ENCODE data around the gene COMMD6.

Gene COMMD6

DNA sequence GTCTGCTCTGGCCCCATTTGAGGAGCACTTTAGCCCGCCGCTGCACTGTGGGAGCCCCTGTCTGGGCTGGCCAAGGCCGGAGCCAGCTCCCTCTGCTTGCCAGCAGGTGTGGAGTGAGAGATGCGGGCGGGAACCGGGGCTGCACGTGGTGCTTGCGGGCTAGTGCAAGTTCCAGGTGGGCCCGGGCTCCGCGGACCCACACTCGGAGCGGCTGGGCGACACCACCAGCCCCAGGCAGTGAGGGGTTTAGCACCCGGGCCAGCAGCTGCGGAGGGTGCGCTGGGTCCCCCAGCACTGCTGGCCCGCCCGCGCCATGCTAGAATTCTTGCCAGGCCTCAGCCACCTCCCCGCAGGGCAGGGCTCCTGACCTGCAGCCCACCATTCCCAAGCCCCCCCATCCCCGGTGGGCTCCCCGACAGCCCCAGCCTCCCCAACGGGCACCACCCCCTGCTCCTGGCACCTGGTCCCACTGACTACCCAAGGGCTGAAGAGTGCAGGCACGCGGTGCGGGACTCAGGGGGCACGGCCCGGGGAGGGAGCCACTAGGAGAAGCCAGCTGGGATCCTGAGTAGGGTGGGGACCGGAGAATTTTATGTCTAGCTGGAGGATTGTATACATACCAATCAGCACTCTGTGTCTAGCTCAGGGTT, 19.1 kb downstream of the COMMD6 start:
- no peak for DNase-seq

DNA sequence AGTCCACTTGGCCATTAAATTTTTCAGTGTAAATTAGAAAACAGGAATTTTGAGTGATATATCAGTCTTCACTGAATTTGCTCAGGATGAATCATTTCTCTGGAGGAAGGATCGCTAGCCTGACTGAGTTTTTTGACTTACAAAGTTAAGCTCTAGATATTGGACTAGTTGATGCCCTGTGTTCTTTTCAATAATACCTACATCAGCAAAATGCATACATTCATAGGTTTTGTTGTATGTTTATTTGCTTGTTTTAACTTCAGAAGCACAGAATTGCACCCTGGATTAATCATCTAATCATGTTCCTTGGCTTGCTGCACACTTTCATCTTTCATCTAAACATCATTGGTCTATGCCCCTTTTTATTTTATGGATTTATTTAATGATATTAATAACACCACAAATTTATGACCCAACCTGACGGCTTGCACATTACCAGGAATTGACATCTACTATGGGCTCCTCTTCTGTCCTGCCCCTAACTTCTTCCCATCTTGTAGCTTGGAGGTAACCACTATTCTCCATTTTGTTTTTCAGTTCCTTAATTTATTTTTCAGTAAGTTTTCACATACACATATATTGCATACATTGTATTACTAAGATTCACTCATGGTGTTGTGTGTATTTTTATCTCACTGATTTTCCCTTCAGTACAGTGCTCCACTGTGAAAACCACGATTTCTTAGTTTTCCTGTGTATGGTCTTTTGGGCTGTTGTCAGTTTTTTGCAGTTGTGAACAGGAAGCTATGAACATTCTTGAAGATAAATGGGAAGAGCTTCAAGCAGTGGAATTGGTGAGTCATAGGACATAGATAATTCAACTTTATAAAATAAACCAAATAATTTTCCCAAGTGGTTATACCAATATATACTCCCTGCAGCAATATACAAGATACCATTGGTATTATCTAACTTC, 23.3 kb downstream of the COMMD6 start:
- DNase-seq = peak; percentile 40

- DNase-seq = no peak
These were observed 24.4 kb downstream of the COMMD6 start for GRCh38 chr13:75513271-75513670.

DNA sequence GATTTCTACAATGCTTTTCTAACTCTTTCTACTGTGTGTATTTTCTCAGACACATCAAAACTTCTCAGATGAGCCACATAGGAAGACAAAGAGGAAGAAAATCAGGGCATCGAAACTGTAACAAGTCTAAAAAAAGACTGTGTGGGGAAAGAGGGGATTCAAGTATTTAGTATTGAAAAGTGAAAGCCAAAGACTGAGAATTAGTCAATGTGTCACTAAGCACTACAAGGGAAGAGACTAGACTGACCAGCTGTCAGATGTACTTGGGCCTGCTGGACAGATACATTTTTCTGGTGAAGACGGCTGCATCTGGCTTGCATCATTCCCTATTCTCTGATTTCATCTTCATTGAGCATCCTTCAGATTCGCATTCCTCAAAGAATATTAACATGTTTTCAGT, 25.4 kb downstream of the COMMD6 start:
- DNase-seq = no peak

GRCh38 chr13:75511051-75511625, 26.5 kb downstream of the COMMD6 start:
- no peak for DNase-seq

DNA sequence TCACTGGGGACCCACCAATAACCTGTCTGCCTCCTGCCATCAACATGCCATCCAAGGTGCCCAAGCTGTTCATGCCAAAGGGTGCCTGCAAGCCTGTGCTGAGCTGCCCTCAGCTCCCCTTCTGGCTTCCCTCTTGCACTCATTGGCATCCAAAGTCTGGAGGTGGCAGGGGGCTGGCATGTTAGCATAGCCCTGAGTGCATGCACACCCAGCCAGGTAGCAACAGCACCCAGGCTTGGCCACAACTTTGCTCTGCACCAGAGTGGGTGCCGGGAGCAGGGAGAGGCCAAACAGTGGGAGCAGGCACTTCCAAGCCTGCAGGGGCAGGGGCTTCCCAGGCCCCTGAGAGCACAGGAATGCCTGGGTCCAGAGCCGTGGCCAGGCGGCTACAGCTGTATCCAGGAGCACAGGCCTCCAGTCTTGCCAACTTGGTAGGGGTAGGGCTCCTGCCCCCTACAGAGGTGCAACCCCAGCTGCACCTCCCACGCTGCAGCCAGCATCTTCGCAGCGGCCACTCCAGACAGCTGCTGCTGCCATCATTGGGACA, 29.6 kb downstream of the COMMD6 start:
- DNase-seq = no peak

DNA sequence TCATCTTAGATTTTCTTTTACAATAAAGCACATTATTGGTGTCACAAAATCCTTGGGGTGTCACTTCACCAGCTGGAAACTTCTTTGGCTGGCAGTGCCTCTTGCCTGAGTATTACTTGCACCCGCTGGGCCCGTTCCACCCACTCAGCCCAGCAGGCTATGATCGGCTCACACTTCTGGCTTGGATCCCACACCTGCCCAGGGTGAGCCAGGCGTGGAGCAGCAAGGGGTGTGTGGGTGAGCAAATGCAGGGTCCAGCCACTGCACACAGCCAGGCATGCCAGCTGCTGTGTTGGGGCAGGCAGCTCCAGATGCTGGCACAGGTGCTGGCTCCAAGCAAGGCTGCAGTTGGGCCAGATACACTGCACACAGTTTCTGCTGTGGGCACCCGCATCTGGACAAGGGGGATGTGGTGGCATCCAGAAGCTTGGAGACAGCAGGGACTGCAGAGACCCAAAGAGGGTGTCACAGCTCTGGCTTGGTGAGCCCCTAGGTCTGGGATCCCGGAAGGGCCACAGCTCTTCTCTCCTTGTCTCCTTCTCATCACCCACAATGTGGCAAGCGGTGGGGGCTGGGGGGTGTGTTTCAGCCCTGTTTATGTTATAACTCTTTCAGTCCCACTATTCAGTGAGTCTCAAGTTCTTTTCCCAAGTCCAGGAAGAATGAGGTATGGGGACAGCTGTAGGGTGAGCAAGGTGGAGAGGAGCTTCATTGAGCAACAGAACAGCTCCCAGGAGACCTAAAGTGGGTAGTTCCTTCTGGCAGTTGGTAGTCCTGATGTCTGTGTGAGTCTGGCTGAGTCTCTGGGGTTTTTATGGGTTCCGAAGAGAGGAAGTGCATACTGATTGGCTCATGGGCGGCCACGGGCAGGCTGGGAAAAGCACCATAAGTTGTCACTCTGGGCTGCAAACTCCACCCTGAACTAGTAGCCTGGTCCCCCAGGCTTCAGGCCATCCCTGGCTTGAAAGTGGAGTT, 30.3 kb downstream of the COMMD6 start:
- DNase-seq = no peak

GRCh38 chr13:75506018-75506417, 31.6 kb downstream of the COMMD6 start:
- no peak for DNase-seq

DNA sequence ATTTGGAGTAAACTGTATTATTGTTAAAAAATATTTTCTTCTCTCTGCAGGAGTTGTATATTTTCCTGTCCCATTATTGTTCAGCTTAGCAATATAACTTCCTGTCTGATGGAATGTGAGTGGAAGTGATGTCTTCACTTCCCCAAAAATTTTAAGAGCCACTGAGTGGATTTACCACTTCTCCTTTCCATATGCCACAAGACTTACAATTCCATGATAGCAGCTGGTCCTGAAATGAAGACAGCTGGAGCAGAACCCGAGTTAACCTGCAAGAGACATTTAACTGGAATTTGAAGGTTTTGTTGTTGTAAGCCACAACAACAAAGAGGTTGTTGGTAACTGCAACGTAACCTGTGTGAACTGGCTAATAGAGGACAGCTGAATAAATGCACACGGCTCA, 32.3 kb downstream of the COMMD6 start:
- no peak for DNase-seq

DNA sequence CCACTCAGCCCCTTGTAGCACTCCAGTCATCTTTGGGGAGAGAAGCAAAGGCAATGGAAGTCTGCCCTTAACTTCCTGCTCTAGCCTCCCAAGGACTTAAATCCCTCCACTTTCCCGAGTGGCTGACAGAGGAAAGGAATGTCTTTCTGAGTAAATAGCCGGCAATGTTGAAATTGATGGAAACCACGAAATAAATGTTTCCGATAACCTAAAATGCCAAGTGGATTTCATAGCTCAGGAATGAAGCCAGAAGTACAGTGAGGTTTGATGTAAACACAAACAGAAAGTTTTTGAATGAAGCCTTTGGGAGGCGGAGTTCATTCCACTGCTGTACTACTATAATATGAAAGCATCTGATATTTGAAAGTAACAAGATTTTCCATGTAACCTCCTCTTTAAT, 41.7 kb downstream of the COMMD6 start:
- peak; percentile 75 for DNase-seq

GRCh38 chr13:75494491-75494890, 43.1 kb downstream of the COMMD6 start:
- peak; percentile 54 for DNase-seq

DNA sequence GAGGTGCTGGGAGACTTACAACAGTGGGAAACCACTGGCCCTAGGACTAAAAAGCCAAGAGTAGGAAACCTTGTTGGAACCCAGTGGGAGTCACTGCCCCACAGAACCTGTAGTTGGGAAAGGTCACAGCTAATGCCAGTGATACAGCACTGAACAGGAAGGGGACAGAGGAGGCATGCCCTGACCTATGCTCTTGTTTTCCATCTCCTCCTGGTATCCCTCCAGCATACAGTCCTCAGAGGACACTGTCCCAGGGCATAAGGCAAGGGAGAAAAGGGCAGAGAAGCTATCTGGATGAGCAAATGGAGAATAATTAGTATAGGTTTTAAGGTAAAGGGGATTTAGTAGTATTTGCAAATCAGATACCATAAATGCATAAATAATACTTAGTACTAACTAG, 44.5 kb downstream of the COMMD6 start:
- no peak for DNase-seq

DNA sequence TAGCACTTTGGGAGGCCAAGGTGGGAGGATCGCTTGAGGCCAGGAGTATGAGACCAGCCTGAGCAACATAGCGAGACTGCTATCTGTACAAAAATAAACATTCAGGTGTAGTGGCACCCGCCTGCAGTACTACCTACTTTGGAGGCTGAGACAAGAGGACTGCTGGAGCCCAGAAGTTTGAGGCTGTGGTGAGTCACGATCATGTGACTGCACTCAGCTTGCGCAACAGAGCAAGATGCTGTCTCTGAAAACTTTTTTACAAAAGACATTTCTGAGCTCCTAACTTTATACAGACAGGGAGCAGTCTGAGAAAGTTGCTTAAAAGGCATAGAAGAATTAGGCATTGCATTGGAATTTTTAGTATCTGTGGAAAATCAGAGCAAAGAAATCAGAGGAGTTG, 45.3 kb downstream of the COMMD6 start:
- DNase-seq = peak; percentile 47

GRCh38 chr13:75491376-75491775, 46.3 kb downstream of the COMMD6 start:
- DNase-seq = no peak

DNA sequence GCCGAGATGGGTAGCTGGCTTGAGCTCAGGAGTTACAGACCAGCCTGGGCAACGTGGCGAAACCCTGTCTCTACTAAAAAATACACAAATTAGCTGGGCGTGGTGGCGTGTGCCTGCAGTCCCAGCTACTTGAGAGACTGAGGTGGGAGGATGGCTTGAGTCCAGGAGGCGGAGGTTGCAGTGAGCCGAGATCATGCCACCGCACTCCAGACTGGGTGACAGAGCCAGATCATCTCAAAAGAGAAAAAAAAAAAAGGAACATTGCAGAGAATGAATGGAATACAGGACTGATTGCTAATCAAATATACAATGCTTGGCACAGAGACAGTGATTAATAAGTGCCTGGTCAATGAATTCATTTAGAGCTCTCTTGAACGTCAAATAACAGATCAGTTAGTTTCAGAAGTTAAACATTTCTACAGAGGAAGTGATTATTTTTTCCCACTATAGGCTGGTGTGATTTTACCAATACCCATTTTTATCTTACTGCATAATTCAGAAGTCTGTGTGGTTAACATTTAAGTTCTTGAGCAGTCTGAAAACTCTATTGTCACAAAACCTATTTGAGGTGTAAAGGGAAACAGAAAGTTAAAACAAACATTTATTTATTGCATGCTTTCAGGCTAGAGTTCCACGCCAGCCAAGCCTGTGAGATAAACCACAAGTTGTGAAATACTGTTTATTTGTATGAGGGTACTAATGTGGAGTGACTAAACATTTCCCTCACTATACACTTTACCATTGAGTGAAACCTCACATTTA, 48.0 kb downstream of the COMMD6 start:
- peak; percentile 59 for DNase-seq

GRCh38 chr13:75486146-75487062, 51.2 kb downstream of the COMMD6 start:
- DNase-seq = no peak

- peak; percentile 38 for DNase-seq
These were observed 52.2 kb downstream of the COMMD6 start for GRCh38 chr13:75485286-75486062.

- no peak for DNase-seq
These were observed 54.9 kb downstream of the COMMD6 start for GRCh38 chr13:75482820-75483079.

GRCh38 chr13:75482070-75482819, 55.4 kb downstream of the COMMD6 start, which contains the start of gene TBC1D4:
Gene TBC1D4 (minus strand): TSS chr13:75482169. CDS start chr13:75481767, 402 bp downstream.
- peak; percentile 94 for DNase-seq

Data from EL (cell line).